ENCODE measurements around the gene IGSF21. TPM values are rescaled to one million over a fixed set of nuclear protein-coding genes. Genes with fewer than 3 reads are reported as not detected.

Gene IGSF21
- total RNA-seq, 4 donors from 2014 or later, result 4.7 to 10.2 (median 5.9) TPM

GRCh38 chr1:18093646-18094045, 14.0 kb upstream of the IGSF21 start:
- Histone ChIP-seq H3K4me3 (no peak overlapping the region), H3K27ac (no peak overlapping the region), H3K9me3 (peaks cover 0 to 3% (median 0%) of the 10 kb centered on the region in 4 donors), H3K4me1 (no peaks in the 10 kb centered on the region), H3K36me3 (no peaks in the 10 kb centered on the region), H3K27me3 (peaks cover 0 to 40% of the 10 kb centered on the region in 2 donors)
- WGBS, 2 donors, result 95 to 96% methylated on average over 2 of the region's 2 CpGs
- DNase-seq (ENCODE audit: low spot score in 2 of 2), result no peak
- no peak for TF ChIP-seq POLR2A (IDR thresholded peaks at IDR 0.05)
- no peak for TF ChIP-seq EP300 (IDR thresholded peaks at IDR 0.05)
- TF ChIP-seq CTCF (IDR thresholded peaks at IDR 0.05), result no peak

GRCh38 chr1:18094096-18094495, 13.5 kb upstream of the IGSF21 start:
- no peak for DNase-seq (ENCODE audit: low spot score in 2 of 2)
- WGBS, 2 donors, result 90 to 92% methylated on average over 1 of the region's 1 CpG
- Histone ChIP-seq H3K27me3 (peaks cover 0 to 40% of the 10 kb centered on the region in 2 donors), H3K27ac (no peak overlapping the region), H3K36me3 (no peaks in the 10 kb centered on the region), H3K4me3 (no peak overlapping the region), H3K4me1 (no peaks in the 10 kb centered on the region), H3K9me3 (peaks cover 0 to 3% (median 0%) of the 10 kb centered on the region in 4 donors)
- TF ChIP-seq CTCF (IDR thresholded peaks at IDR 0.05), result no peak
- TF ChIP-seq POLR2A (IDR thresholded peaks at IDR 0.05), result no peak
- no peak for TF ChIP-seq EP300 (IDR thresholded peaks at IDR 0.05)

- no peak for DNase-seq (ENCODE audit: low spot score in 2 of 2)
- no peaks in the 10 kb centered on the region for H3K36me3 ChIP-seq
- peaks cover 0 to 26% of the 10 kb centered on the region in 2 donors for H3K27me3 ChIP-seq
- H3K4me3 ChIP-seq, result no peak overlapping the region
- TF ChIP-seq POLR2A (IDR thresholded peaks at IDR 0.05), result no peak
- TF ChIP-seq CTCF (IDR thresholded peaks at IDR 0.05), result no peak
- no peak for TF ChIP-seq EP300 (IDR thresholded peaks at IDR 0.05)
- peaks cover 0 to 3% (median 0%) of the 10 kb centered on the region in 4 donors for H3K9me3 ChIP-seq
- no peak overlapping the region for H3K27ac ChIP-seq
- peaks cover 0 to 4% (median 0%) of the 10 kb centered on the region in 4 donors for H3K4me1 ChIP-seq
Observed at GRCh38 chr1:18097206-18097605, 10.4 kb upstream of the IGSF21 start.

- Histone ChIP-seq H3K27ac (no peak overlapping the region), H3K4me3 (no peak overlapping the region), H3K27me3 (peaks cover 0 to 12% of the 10 kb centered on the region in 2 donors), H3K36me3 (no peaks in the 10 kb centered on the region), H3K4me1 (peaks cover 0 to 4% (median 0%) of the 10 kb centered on the region in 4 donors), H3K9me3 (no peaks in the 10 kb centered on the region)
- DNase-seq (ENCODE audit: low spot score in 2 of 2), result no peak
- TF ChIP-seq EP300 (IDR thresholded peaks at IDR 0.05) (no peak), POLR2A (IDR thresholded peaks at IDR 0.05) (no peak), CTCF (IDR thresholded peaks at IDR 0.05) (no peak)
- WGBS, 2 donors, result 44 to 61% methylated on average over 2 of the region's 2 CpGs
Observed at GRCh38 chr1:18099026-18099425, 8.6 kb upstream of the IGSF21 start.

GRCh38 chr1:18100060-18100459, 7.5 kb upstream of the IGSF21 start:
- Histone ChIP-seq H3K27me3 (peaks cover 0 to 11% of the 10 kb centered on the region in 2 donors), H3K4me3 (no peak overlapping the region), H3K9me3 (no peaks in the 10 kb centered on the region), H3K4me1 (peaks cover 0 to 7% (median 0%) of the 10 kb centered on the region in 4 donors), H3K36me3 (no peaks in the 10 kb centered on the region), H3K27ac (no peak overlapping the region)
- 77 to 81% methylated on average over 12 of the region's 12 CpGs for WGBS, 2 donors
- DNase-seq (ENCODE audit: low spot score in 2 of 2), result no peak
- TF ChIP-seq CTCF (IDR thresholded peaks at IDR 0.05) (no peak), EP300 (IDR thresholded peaks at IDR 0.05) (no peak), POLR2A (IDR thresholded peaks at IDR 0.05) (no peak)

All from tibial nerve (tissue), 4 donors.